Measurements from ENCODE around the gene DSN1. TPM values are rescaled to one million over a fixed set of nuclear protein-coding genes. Genes with fewer than 3 reads are reported as not detected.

The DSN1 gene
- polyA plus RNA-seq, 1 donor (not counting 4 experiments of a cell fraction or from before 2014, with no cell fraction given): 12.7 TPM

DNA sequence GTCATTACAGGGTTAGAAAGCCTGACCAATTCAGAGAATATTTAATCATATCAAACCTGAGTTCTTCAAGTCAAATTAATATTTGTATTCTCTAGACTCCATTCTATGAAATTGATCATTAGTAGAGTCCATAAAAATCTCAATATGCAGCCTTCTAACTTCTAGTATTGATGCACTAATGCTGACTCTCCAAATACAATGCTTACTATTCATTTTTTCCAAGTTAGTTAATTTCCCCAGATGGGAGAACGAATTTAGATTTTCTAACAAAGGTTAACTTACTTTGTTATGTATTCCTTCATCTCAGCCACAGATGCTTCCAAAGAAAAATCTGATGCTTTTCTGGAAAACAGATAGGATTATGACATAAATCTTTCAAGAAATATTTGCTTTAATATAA is 15.3 kb downstream of the DSN1 start:
- FAIRE-seq: no peak
- H3K36me3 ChIP-seq (ENCODE audit: control insufficient read depth in 2 of 2, extremely low read depth in 1 of 2, insufficient read depth in 2 of 2, low read length in 2 of 2): peaks cover 0 to 14% of the 10 kb centered on the region in 2 experiments

DNA sequence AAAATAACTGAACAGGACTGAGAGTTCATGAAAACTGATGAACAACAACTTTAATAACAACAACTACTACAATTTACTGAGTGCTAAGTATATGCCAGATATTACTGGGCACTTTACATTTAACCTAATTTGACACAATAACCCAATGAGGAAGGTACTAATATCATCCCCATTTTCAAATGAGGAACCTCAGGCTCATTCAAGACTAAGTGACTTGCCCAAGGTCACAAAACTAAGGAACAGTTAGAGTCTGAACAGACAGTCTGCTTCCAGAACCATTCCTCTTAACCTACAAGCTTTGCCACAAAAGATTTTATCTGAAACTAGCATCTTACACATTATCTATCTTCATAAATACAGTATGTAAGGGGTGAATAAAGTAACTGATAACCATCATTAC is 17.1 kb downstream of the DSN1 start:
- Histone ChIP-seq H3K27me3 (ENCODE audit: control insufficient read depth, extremely low read depth, insufficient read depth, low read length) (no peaks in the 10 kb centered on the region), H3K4me1 (ENCODE audit: control insufficient read depth, extremely low read depth, insufficient read depth, low read length) (no peaks in the 10 kb centered on the region), H4K20me1 (ENCODE audit: control insufficient read depth, extremely low read depth, insufficient read depth, low read length) (no peaks in the 10 kb centered on the region), H2AFZ (ENCODE audit: control insufficient read depth, low read length) (no peak overlapping the region), H3K9ac (ENCODE audit: control insufficient read depth, extremely low read depth, insufficient read depth, low read length) (no peak overlapping the region), H3K9me1 (ENCODE audit: control insufficient read depth, extremely low read depth, insufficient read depth, low read length) (peaks cover 2% of the 10 kb centered on the region), H3K9me3 (ENCODE audit: control insufficient read depth, low read depth, low read length) (no peaks in the 10 kb centered on the region), H3K36me3 (ENCODE audit: control insufficient read depth in 2 of 2, extremely low read depth in 1 of 2, insufficient read depth in 2 of 2, low read length in 2 of 2) (peaks cover 0 to 23% of the 10 kb centered on the region in 2 experiments), H3K27ac (ENCODE audit: control insufficient read depth, insufficient read depth, low read length) (no peak overlapping the region), H3K79me2 (ENCODE audit: control insufficient read depth, insufficient read depth, low read length) (no peaks in the 10 kb centered on the region), H3K4me3 (ENCODE audit: control insufficient read depth in 2 of 3, extremely low read depth in 1 of 3, insufficient read depth in 2 of 3, low read depth in 1 of 3, low read length in 3 of 3) (no peak overlapping the region), H3K4me2 (ENCODE audit: control insufficient read depth, extremely low read depth, insufficient read depth, low read depth, low read length) (no peak overlapping the region)
- TF ChIP-seq, protein P1, sequence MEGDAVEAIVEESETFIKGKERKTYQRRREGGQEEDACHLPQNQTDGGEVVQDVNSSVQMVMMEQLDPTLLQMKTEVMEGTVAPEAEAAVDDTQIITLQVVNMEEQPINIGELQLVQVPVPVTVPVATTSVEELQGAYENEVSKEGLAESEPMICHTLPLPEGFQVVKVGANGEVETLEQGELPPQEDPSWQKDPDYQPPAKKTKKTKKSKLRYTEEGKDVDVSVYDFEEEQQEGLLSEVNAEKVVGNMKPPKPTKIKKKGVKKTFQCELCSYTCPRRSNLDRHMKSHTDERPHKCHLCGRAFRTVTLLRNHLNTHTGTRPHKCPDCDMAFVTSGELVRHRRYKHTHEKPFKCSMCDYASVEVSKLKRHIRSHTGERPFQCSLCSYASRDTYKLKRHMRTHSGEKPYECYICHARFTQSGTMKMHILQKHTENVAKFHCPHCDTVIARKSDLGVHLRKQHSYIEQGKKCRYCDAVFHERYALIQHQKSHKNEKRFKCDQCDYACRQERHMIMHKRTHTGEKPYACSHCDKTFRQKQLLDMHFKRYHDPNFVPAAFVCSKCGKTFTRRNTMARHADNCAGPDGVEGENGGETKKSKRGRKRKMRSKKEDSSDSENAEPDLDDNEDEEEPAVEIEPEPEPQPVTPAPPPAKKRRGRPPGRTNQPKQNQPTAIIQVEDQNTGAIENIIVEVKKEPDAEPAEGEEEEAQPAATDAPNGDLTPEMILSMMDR (optimal IDR thresholded peaks at IDR 0.05 in 1 of 3, IDR thresholded peaks at IDR 0.05 in 1 of 3, conservative IDR thresholded peaks at IDR 0.05 in 1 of 3; ENCODE audit: extremely low read depth in 1 of 3, insufficient read depth in 2 of 3, low read length in 3 of 3): no peak
- no peak for TF ChIP-seq EZH2 (IDR thresholded peaks at IDR 0.05; ENCODE audit: low read length)
- no peak for FAIRE-seq
- DNase-seq (ENCODE audit: low read depth, low spot score): no peak
- dilution Hi-C loops (cut with MboI; ENCODE audit: extremely low pct_ligation_motif_present, low sequenced_read_pairs): no loop called here

More for the DNA sequence above, 15.3 kb downstream of the DSN1 start:
- Histone ChIP-seq H3K27ac (ENCODE audit: control insufficient read depth, insufficient read depth, low read length) (no peak overlapping the region), H3K9me3 (ENCODE audit: control insufficient read depth, low read depth, low read length) (no peaks in the 10 kb centered on the region), H3K9me1 (ENCODE audit: control insufficient read depth, extremely low read depth, insufficient read depth, low read length) (peaks cover 2% of the 10 kb centered on the region), H3K4me1 (ENCODE audit: control insufficient read depth, extremely low read depth, insufficient read depth, low read length) (no peaks in the 10 kb centered on the region), H3K4me3 (ENCODE audit: control insufficient read depth in 2 of 3, extremely low read depth in 1 of 3, insufficient read depth in 2 of 3, low read depth in 1 of 3, low read length in 3 of 3) (no peak overlapping the region), H4K20me1 (ENCODE audit: control insufficient read depth, extremely low read depth, insufficient read depth, low read length) (no peaks in the 10 kb centered on the region), H3K9ac (ENCODE audit: control insufficient read depth, extremely low read depth, insufficient read depth, low read length) (no peak overlapping the region), H3K4me2 (ENCODE audit: control insufficient read depth, extremely low read depth, insufficient read depth, low read depth, low read length) (no peak overlapping the region), H3K27me3 (ENCODE audit: control insufficient read depth, extremely low read depth, insufficient read depth, low read length) (no peaks in the 10 kb centered on the region), H3K79me2 (ENCODE audit: control insufficient read depth, insufficient read depth, low read length) (no peaks in the 10 kb centered on the region), H2AFZ (ENCODE audit: control insufficient read depth, low read length) (no peak overlapping the region)
- dilution Hi-C loops (cut with MboI; ENCODE audit: extremely low pct_ligation_motif_present, low sequenced_read_pairs): no loop called here
- TF ChIP-seq, protein P1 (optimal IDR thresholded peaks at IDR 0.05 in 1 of 3, IDR thresholded peaks at IDR 0.05 in 1 of 3, conservative IDR thresholded peaks at IDR 0.05 in 1 of 3; ENCODE audit: extremely low read depth in 1 of 3, insufficient read depth in 2 of 3, low read length in 3 of 3): no peak
- TF ChIP-seq EZH2 (IDR thresholded peaks at IDR 0.05; ENCODE audit: low read length): no peak
- no peak for DNase-seq (ENCODE audit: low read depth, low spot score)
